ENCODE measurements around the gene SULT1B1.
"Not testable (repeated sequence)": the region's sequence is repeated elsewhere in the genome, so short reads cannot be mapped to it uniquely, and the experiment has no call there.

The SULT1B1 gene

DNA sequence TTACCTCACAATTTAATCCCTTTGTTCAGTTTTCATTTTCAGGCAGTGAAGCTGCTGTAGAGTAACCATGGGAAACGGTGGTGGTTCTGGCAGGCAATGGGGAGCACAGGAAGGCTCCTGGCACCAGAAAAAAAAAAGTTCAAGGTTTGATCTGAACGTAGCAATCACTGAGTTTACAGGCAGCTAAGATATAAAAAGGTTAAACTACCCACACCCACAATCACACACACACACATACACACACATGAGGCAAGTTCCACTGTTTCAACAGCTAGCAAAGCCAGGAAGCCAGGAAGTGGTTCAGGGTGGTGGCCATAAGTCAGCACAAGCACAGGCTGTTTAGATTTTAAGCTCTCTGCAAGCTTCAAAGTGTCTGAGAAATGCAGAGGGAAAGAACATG lies at the start of gene SULT1B1:
Gene SULT1B1 (minus strand): TSS at position 166 of the 400 bp plus-strand sequence. CDS start 5,403 bp downstream, outside the sequence.
- DNase-seq, result no peak

DNA sequence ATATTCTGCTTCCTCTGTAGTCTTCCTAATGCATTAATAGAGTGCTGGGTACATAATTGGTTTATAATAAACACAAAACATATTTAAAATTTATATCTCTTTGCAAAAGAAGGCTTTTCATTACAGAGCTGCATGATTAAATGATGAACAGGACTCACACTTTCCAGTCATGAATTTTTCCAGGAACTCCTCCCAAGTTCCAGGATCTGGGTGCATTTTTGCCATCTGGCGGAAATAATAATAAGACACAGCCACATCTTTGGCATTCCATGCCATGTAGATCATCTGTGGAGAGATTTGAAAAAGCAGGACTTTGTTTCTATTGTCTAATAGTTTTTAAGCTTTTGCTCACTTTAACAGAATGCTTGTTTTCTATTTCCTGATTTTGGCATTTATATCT lies 40.2 kb upstream of the SULT1B1 start:
- DNase-seq, result no peak

DNA sequence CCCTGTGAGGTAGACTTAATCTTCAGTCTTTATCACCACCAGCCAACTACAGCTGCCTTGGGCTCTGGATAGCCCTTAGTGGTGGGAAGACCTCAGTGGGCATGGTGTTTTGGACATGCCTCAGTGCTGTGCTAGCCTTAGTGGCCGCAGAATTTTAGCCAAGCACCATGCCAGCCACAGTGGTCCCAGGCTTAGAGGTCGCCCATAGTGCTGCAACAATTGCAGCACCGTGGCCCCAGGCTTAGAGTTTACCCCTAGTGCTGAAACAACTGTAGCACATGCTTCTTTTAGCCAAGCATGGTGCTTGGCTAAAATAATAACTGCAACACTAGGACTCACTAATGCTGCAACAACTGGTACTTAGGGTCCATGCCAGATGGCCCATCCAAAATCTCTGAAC lies 38.9 kb upstream of the SULT1B1 start:
- DNase-seq, result no peak

DNA sequence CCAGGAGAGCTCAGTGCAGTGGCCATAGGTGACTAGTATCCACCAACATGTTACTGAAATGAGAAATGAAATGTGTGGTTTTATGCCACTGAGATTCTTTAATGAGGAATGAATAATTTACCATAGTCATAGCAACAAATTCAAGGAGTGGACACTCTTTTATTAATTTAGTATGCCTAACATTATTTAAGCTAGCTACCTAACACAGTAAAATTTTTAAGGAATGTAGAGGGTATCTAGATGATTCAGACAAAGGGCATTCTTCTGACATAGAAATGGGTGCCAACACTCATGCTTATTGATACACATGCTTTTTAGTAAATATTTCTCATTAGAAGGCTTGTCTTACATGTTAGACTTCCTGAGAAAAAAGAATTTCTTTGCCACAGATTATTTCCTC lies 33.3 kb upstream of the SULT1B1 start:
- no peak for DNase-seq

DNA sequence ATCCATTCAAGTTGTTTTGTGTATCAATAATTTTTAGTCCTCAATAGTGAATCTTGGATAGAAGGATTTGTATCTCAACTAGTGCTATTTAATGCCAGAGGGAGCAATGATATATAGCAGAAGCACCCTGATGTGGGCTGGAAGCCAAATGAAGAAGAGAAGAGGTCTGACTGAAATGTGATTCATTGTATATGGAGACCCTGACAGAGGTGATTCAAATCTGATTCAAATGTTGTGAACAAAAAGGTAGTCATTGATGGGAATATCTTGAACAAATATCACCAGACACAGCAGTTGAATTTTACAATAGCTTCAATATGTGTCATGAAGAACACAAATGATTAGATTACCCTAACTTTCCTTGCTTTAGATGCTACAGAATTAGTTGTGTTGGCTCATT lies 27.5 kb upstream of the SULT1B1 start:
- DNase-seq, result no peak

DNA sequence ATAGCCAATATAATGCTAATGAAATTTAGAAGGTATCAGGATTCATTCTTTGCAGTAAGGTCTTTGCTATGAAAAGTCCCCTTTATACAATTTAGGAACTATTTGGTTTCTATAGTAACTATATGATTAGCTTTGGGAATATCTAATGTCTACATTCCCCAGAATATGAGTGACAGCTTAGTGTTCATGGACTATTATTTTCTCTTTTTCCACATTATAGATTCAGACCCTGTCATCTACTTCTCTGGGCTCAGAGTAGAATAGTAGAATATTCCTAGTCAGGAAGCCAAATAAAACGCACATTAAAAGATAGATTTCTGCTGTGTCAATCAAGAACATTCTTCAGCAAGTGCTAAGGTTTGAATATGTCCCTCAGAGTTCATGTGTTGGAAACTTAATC lies 26.1 kb upstream of the SULT1B1 start:
- DNase-seq, result no peak

DNA sequence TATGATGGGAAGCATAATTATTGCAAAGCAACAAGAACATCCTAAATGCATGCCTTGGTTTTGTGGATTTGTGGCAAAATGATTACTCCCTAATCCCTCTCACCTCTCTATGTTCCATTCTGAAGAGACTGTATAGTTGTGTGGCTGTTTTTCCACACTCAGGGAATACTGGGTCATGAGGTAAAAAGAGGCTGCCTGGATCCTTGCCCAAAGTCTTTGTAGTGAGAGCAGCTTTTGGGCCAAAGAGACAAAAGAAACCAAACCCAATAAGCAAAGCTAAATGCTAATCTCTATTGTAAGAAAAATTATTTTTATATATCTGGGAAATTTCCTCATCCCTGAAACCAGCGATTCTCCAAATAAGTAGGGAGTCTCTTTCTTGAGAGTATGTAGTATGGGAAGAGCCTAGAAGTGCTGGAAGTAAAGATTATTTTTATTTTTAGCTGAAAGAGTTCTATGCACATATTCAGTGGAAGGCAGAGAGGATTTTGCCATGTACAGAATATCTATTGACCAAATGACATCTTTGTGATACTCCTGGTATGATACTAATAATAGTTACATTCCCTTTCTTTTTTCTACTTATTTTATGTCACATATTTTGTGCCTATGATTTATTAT lies 24.9 kb upstream of the SULT1B1 start:
- DNase-seq, result no peak

DNA sequence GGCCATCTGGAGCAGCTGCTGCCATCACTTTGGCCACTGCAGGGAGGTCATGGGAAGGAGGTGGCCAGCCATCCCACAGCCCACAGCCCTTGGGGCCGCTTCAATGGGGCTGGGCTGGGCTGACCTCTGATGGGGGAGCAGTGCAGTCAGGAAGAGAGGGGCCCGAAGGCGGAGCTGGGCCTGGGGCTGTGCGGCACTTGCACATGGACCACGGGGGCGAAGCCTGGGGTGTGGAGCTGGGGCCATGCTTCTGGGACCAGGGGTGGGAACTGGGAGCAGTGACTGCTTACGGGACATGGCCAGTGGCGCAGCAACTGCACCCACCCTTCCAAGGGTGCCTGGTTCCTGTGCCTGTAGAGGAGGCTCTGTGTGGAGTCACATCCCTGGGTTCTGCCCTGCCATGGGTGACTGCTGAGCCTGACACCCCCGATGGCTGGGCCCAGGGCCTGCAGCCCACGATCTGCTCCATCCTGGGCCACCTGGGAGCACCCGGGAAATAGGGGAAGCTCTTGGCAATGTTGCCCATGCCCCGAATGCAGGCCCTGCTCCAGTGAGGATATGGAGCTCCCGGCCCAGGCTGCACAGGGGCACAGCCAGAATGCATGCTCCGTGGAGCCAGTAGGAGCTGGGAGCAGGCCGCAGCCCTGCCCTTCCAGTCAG lies 22.4 kb upstream of the SULT1B1 start:
- DNase-seq, result no peak

DNA sequence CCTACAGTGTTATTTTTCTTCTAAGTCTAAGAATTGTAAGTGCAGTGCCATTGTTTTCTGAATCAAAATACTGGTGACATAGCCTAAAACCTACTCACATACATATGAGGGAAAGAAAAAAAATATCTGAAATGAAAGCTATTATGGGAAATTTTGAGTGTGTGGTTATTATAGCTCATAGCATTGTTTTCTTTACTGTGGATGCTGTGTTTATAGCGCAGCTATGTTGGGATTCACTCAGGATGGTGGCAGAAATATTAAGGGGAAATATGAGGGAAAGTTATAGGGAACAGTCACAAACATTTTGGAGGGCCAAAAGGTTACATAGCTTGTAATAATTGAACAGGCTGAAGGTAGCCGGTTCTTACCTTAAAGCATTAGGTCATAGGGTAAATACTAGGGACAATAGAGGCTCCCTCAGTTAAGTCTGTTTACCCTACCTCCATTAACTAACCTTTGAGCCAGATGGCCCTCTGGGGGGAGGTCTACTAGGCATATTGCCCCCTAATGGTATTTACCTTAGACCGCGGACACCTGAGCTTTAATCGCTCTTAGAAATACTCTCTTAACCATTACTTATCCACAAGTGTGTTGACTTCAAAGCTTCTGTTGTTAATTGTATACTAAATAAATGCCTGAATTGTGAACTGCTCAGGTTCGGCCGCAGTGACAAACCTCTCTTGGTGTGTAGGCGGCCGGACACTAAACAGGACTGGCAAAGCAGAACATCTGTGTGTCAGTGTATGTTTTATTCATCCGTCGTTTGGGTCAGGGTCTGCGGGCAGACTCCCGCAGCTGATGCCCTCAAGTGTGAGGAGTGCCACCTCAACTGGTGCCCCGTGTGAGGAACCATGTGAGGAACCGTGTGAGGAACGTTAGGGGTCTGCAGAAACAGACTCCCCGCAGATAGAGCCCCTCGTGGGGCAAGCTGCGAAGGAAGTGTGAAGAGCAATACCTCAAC lies 21.3 kb upstream of the SULT1B1 start:
- DNase-seq, result no peak

DNA sequence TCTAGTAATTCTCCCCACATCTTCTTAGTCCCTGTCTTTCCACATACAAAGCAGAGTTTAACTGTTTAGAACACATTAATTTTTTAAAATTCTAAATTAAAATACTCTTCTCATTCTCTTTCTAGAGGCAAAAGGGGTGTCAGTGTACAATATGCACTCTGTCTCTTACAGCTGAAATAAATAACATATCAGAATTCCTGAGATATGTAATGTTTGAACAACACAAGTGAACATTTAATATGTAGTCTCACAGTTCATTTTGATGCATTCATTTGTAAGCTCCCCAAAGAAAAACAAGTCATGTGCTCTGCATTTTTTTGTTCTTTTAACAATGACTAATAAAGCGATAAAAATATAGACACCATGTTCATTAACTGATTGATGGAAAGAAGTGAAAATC lies 19.7 kb upstream of the SULT1B1 start:
- DNase-seq, result no peak

DNA sequence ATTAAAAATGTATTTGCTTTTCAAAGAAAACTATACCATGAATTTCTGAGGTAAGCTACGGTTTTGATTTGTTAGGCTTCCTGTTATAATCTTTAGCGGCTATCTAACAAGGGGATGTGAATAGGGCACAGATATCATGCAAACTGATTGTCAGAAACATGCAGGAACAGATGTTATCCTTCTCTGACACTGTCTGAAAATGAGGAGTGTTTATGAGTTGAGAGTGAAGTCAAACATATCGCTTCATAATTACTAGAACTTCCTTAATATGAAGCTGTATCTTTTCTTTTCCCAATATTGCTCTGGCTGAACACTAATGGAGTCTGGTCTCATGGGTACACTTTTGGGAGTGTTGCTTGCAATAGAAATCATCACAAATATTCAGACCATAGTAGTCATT lies 16.3 kb upstream of the SULT1B1 start:
- no peak for DNase-seq

DNA sequence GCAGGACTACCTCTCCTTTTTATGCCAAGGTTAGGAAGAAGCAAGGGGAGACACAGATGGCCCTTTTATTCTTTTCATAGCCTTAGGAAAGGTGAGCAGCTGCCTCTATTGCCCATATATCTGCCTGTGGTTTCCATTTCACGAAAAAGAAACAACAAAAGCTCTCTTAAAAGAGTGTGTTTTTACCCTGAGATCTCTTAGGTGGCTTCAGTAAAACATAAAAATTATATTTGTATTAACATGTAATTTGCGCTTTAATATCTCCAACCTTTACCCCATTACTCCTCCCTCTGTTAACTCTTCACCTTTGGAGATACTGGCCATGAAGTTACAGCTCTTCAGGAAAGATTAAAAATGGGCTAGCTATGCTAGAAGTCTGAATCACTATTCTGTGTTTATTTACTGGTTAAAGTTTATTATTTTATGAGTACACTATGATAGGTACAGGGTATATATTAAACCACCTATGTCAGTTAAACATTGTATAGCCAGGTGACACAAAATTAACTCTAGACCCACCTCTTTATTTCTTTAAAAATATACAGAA lies 15.0 kb upstream of the SULT1B1 start:
- DNase-seq, result no peak

DNA sequence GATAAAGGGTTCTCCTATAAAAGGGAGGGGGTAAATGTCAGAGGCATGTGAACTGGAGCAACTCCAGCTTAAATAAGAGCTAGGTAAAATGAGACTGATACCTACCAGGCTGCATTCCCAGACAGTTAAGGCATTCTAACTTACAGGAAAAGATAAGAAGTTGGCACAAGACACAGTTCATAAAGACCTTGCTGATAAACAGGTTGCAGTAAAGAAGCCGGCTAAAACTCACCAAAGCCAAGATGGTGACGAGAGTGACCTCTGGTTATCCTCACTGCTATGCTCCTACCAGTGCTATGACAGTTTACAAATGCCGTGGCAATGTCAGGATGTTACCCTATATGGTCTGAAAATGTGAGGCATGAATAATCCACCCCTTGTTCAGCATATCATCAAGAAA lies 13.1 kb upstream of the SULT1B1 start:
- no peak for DNase-seq

DNA sequence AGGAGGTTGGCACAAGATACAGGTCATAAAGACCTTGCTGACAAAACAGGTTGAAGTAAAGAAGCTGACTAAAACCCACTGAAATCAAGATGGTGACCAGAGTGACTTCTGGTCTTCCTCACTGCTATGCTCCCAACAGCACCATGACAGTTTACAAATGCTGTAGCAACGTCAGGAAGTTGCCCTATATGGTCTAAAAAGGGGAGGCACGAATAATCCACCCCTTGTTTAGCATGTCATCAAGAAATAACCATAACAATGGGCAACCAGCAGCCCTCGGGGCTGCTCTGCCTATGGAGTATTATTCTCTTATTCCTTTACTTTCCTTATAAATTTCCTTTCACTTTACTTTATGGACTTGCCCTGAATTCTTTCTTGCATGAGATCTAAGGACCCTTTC lies 8.1 kb upstream of the SULT1B1 start:
- not testable (repeated sequence) for DNase-seq

DNA sequence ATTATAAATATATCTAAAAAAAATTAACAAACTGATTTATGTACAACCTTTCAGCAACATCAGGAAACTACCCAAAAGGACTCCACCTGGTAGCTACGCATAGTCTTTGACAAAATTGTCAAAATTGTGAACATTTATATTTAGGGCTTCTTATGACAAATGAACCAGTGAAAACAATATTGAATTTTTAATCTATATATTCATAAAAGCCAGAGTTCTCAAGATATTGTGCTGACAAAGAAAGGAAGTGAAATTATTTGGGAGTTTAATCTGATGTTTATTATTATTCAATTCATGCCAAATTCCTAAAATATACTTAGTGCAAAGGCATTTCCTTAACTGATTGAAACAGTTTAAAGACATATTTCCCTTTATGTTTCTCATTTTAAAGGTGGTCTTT lies 5.3 kb upstream of the SULT1B1 start:
- no peak for DNase-seq

DNA sequence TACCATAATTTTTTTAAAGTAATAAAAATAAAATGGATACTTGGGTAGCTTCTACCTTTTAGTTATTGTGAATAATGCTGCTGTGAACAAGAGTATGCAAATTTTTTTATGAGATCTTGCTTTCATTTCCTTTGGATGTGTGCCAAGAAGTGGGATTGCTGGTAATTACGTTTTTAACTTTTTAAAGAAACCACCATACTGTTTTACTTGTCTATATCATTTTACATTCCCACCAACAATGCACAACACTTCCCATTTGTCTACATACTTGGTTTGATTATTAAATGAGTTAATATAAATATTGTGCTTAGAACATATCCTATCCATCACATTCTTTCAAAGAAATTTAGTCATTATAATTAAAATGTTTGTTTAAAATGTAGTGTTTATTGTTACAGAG lies 3.9 kb upstream of the SULT1B1 start:
- DNase-seq, result no peak

DNA sequence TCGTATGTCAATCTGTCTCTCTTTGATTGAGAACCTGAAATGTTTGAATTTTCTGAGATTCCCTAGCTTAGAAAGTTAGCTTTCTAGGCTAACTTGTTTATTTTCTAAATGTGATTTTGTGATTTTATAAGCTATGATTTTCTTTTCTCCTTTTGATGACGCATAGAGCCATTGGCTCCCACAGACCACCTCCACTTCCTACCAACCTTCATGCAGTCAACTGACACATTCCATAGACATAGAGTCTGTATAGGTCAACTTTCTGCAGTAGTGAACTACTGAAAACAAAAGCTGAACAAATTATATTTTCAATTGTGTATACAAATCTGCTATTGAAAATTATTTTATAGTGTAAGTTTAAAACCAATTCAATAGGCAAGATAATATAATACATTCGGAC lies 2.8 kb upstream of the SULT1B1 start:
- DNase-seq, result no peak

DNA sequence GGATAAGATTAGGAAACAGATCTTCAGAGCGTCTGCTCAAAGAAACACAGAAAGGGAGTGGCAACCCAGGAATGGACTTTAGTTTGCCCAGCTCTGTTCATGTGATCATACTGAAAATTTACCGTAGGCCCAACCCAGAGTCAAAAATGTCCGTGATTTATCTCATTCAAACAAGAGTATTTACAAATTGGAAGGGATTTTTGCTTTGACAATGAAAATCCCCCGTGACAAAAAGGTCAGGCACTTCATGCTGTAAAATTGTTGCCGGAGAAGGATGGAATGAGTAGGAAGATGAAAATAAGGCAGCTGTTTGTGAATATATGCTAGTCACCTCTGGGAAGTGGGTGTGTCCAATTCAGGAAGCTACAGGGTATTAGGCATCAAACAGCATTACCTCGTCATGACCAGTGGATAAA lies 1.2 kb downstream of the SULT1B1 start:
- no peak for DNase-seq

DNA sequence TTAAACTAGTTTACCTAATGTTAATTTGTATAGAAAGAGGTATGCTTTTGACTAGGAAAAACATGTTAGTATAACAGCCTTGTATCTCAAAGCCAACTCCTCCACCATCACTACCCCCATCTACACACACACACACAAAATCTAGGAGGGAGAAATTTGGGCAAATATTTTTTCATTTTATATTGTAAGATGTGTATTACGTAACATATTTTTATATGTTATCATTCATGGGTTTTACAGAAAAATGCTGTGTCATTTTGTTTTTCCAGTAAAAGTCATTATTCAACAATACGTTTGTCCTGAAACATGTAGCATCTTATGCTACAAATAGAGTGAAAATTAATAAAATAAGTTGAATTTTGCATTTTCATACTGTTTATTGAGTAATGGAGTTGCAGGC lies 3.0 kb downstream of the SULT1B1 start:
- no peak for DNase-seq

DNA sequence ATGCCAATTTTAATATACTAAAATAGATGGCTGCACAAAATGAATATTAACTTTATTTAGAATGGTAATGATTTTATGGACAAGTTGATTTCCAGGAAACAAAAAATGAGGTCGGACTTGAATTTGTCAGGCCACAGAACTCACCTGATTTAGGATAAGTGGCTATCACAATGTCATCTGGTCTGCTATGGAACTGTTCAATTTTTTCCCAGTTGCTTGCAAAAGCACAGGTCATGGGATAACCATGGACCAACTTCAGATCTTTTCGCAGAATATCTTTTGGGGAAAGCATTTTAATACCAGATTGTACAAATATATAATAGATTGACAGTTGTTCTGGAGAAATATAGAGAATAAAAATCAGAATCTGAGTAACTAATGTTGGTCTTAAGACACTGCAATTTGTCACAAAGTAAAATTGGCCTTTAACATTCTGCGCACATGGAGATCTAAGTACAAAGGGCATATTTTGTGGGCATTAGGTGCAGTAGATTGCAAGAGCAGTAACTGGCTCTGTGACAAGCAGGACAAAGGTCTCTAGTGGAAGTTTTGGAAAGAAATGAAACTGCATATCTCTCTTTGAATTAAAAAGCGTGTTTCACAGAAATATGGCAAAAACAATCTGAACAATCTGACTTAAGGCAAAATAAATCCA lies 5.4 kb downstream of the SULT1B1 start:
- no peak for DNase-seq

DNA sequence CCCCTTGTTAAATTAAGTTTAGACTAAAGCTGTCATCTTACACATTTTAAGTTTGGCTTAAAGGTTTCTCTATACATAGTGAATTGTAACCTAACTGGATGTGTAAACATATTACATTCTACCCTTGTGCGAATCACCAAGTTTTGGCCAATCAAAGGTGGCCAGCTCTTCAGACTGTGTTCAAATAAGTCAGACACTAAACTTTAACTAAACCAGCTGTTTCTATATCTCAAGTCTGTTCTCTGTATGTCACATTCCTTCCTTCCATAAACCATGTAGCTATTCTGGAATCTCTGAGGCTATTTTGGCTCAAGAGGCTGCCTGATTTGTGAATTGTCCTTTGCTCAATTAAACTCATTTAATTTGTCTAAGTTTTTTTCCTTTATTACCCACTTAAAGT lies 6.7 kb downstream of the SULT1B1 start:
- DNase-seq, result no peak

DNA sequence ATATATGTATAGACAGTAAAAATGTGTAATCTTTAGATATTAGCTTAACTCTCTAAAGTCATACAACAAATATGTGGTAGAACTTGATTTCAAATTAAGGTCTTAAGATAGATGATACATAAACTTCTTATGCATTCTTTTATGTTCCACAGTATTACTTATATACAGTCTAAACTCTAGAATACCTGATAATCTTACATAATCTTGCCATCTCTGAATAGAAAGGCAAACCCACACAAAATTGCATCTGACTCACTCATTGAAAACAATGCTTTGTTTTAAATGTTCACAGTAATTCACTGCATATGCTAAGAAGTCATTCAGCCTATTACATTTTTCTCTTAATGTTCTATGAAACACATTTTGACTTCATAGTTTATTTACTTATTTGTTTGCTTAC lies 10.1 kb downstream of the SULT1B1 start:
- DNase-seq, result no peak

DNA sequence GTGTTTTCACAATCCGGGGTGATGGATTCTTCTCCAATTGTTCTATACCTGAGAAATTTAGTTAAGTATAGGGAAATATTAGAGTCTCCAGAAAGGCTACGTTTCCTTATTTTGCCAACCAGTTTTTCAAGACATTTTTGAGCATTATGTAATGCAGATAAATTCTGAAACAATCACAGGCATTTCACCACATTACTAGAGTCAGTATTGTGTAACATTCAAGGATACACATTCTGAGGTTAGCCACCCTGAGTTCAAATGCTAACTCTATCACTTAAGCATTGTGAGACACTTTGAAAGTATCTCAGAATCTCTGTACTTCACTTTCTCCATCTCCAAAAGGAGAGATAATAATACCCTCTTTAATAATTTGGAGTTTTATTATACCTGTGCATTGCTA lies 10.6 kb downstream of the SULT1B1 start:
- no peak for DNase-seq
